Progenitor cell of endocrine pancreas (in vitro differentiated cells): Measurements from ENCODE around the gene CD300LB. TPM values are rescaled to one million over a fixed set of nuclear protein-coding genes. Genes with fewer than 3 reads are reported as not detected.
"Not testable (repeated sequence)": the region's sequence is repeated elsewhere in the genome, so short reads cannot be mapped to it uniquely, and the experiment has no call there.

Experiments used
- DNase-seq: peaks from one replicate; pipeline ENCODE4 v3.0.0; 2021; ENCODE audit warnings: low spot score; ENCODE audit not compliant: unreplicated experiment
- H3K27ac Mint-ChIP-seq: 2 replicates; pipeline ENCODE4 v1.8.0; 2021; ENCODE audit warnings: mild to moderate bottlenecking, moderate library complexity, mixed read lengths
- H3K27me3 Mint-ChIP-seq: 2 replicates; pipeline ENCODE4 v1.8.0; 2021; ENCODE audit warnings: mixed read lengths
- H3K36me3 Mint-ChIP-seq: 2 replicates; pipeline ENCODE4 v1.8.0; 2022; ENCODE audit warnings: mixed read lengths; ENCODE audit not compliant: insufficient read depth
- H3K4me1 Mint-ChIP-seq: 2 replicates; pipeline ENCODE4 v1.8.0; 2021; ENCODE audit warnings: low read depth, mixed read lengths
- H3K4me3 Mint-ChIP-seq: 2 replicates; pipeline ENCODE4 v1.8.0; 2021; ENCODE audit warnings: low read depth, mild to moderate bottlenecking, moderate library complexity, mixed read lengths
- H3K9me3 Mint-ChIP-seq: 2 replicates; pipeline ENCODE4 v1.8.0; 2021; ENCODE audit warnings: low read depth, mixed read lengths
- CTCF ChIP-seq: fragments of 200-600 bp; sonication (generic); IDR thresholded peaks from one replicate; pipeline ENCODE4 v1.5.0; 2021; ENCODE audit warnings: antibody characterized with exemption, mild to moderate bottlenecking; ENCODE audit not compliant: unreplicated experiment
- long read RNA-seq: library from polyadenylated mRNA; unstranded; transcript quantifications from one replicate; pipeline ENCODE4 v2.0.0, GENCODE V29; 2020
- total RNA-seq: library from RNA; stranded (reverse); gene quantifications from 2 replicates; pipeline ENCODE4 v1.2.1, GENCODE V29; 2021

The CD300LB gene
- not detected in 2 replicates for total RNA-seq
- long read RNA-seq = 0 reads

GRCh38 chr17:74531231-74531761 lies at the start of gene CD300LB:
CD300LB (minus strand) TSS chr17:74531475; CDS start chr17:74531350, 125 bp downstream.
- Mint-ChIP-seq H3K4me3 (no peak within 1 kb of the TSS), H3K4me1 (no peaks in the 10 kb centered on the region), H3K36me3 (no peaks in the 10 kb centered on the region), H3K9me3 (no peaks in the 10 kb centered on the region), H3K27ac (no peak within 1 kb of the TSS), H3K27me3 (peaks cover 28% of the 10 kb centered on the region)
- no peak for TF ChIP-seq CTCF
- no peak for DNase-seq

- TF ChIP-seq CTCF = no peak
- H3K27me3 Mint-ChIP-seq = peaks cover 12% of the 10 kb centered on the region
- no peaks in the 10 kb centered on the region for H3K4me1 Mint-ChIP-seq
- no peak overlapping the region for H3K4me3 Mint-ChIP-seq
- no peaks in the 10 kb centered on the region for H3K36me3 Mint-ChIP-seq
- H3K27ac Mint-ChIP-seq = no peak overlapping the region
- no peak for DNase-seq
- H3K9me3 Mint-ChIP-seq = peaks cover 7% of the 10 kb centered on the region
Observed at GRCh38 chr17:74579900-74580299, 48.6 kb upstream of the CD300LB start.

- H3K4me1 Mint-ChIP-seq = no peaks in the 10 kb centered on the region
- no peaks in the 10 kb centered on the region for H3K36me3 Mint-ChIP-seq
- no peak overlapping the region for H3K27ac Mint-ChIP-seq
- H3K9me3 Mint-ChIP-seq = no peaks in the 10 kb centered on the region
- peaks cover 19% of the 10 kb centered on the region for H3K27me3 Mint-ChIP-seq
- no peak overlapping the region for H3K4me3 Mint-ChIP-seq
- no peak for DNase-seq
- TF ChIP-seq CTCF = no peak
Observed at GRCh38 chr17:74578979-74579378, 47.7 kb upstream of the CD300LB start.

- no peaks in the 10 kb centered on the region for H3K4me1 Mint-ChIP-seq
- H3K36me3 Mint-ChIP-seq = no peaks in the 10 kb centered on the region
- no peak overlapping the region for H3K4me3 Mint-ChIP-seq
- TF ChIP-seq CTCF = no peak
- no peak for DNase-seq
- H3K9me3 Mint-ChIP-seq = no peaks in the 10 kb centered on the region
- peak overlapping the region; percentile 35 for H3K27ac Mint-ChIP-seq
- H3K27me3 Mint-ChIP-seq = peaks cover 26% of the 10 kb centered on the region
Observed at GRCh38 chr17:74574489-74575142, 43.3 kb upstream of the CD300LB start.

- H3K36me3 Mint-ChIP-seq, H3K4me1 Mint-ChIP-seq, H3K4me3 Mint-ChIP-seq, H3K27ac Mint-ChIP-seq, H3K9me3 Mint-ChIP-seq, DNase-seq: not testable (repeated sequence)
- peaks cover 21% of the 10 kb centered on the region for H3K27me3 Mint-ChIP-seq
Observed at GRCh38 chr17:74573635-74574034, 42.4 kb upstream of the CD300LB start.

GRCh38 chr17:74573169-74573568 lies 41.9 kb upstream of the CD300LB start:
- Mint-ChIP-seq H3K27me3 (peaks cover 21% of the 10 kb centered on the region), H3K4me3 (no peak overlapping the region), H3K4me1 (no peaks in the 10 kb centered on the region), H3K9me3 (no peaks in the 10 kb centered on the region), H3K27ac (no peak overlapping the region), H3K36me3 (no peaks in the 10 kb centered on the region)
- TF ChIP-seq CTCF = no peak
- no peak for DNase-seq
